Measurements from ENCODE around the gene KLRB1. TPM values are rescaled to one million over a fixed set of nuclear protein-coding genes. Genes with fewer than 3 reads are reported as not detected.

Gene KLRB1
- total and polyA plus RNA-seq, 2 of the 13 experiments (the other 11 are each of a cell fraction or from before 2014, with no cell fraction given) = not detected

- H3K4me3 ChIP-seq (replicated peaks in 1 of 3; ENCODE audit: insufficient read depth in 1 of 3, low read depth in 2 of 3, low read length in 3 of 3) = peak overlapping the region; percentile 72 to 92 (median 86)
- peaks cover 38% of the 10 kb centered on the region for H3K79me2 ChIP-seq (ENCODE audit: insufficient read depth, low read length)
- in situ Hi-C loops (cut with HindIII; ENCODE audit: extremely low pct_ligation_motif_present, low pct_unique_long_range_greater_than_20kb) (loop anchor here (5.0 kb wide), 1 partner anchor 58 kb away; no protein-coding TSS in a partner anchor), intact Hi-C loops (cut with micrococcal nuclease; ENCODE audit: unreplicated experiment) (no loop called here)
- no peaks in the 10 kb centered on the region; the same call in 1 of the 2 replicates for H4K20me1 ChIP-seq (ENCODE audit: insufficient read depth, low read length)
- DNase-seq (ENCODE audit: low spot score) (no peak), FAIRE-seq (peak; percentile 76), ATAC-seq (no peak)
- ChIA-PET CTCF (ENCODE audit: low intra/inter-chr PET ratio, low total read pairs) (no interaction called here), POLR2A (no interaction called here)
- peaks cover 0 to 8% of the 10 kb centered on the region in 2 experiments; a peak in 4 of 5 replicates for H3K36me3 ChIP-seq (replicated peaks in 1 of 2; ENCODE audit: control insufficient read depth in 1 of 2, insufficient read depth in 2 of 2, low read length in 2 of 2)
- H3K9me3 ChIP-seq (ENCODE audit: low read length) = no peaks in the 10 kb centered on the region
- WGBS (ENCODE audit: low lambda C conversion rate) = 4% methylated on average over 5 of the region's 5 CpGs
- peak overlapping the region; percentile 83 for H3K9ac ChIP-seq (ENCODE audit: insufficient read depth, low read depth, low read length)
- H3K4me1 ChIP-seq (ENCODE audit: insufficient read depth, low read length) = peaks cover 50% of the 10 kb centered on the region
- no peaks in the 10 kb centered on the region; a peak in 1 of 5 replicates for H3K27me3 ChIP-seq (ENCODE audit: control insufficient read depth in 1 of 2, insufficient read depth in 2 of 2, low read length in 2 of 2)
- H3K4me2 ChIP-seq (ENCODE audit: low read depth, low read length) = peak overlapping the region; percentile 83
- no TSS peak for BruUV-seq (replicated peaks)
- peak overlapping the region; percentile 82 for H3K27ac ChIP-seq (ENCODE audit: extremely low read length, insufficient read depth, low read length)
- no peak overlapping the region for H2AFZ ChIP-seq (ENCODE audit: low read length)
- TF ChIP-seq POLR2G (IDR thresholded peaks at IDR 0.05; ENCODE audit: low read depth, low read length) (peak; percentile 47; the same call in 1 of the 2 replicates), UBTF (CRISPR knock-in tag; IDR thresholded peaks at IDR 0.05) (0 out of 2 replicates have a peak, but pooled peaks have one; percentile 24), TEF (CRISPR knock-in tag; IDR thresholded peaks at IDR 0.05) (no peak), KLF11 (CRISPR knock-in tag; IDR thresholded peaks at IDR 0.05) (no peak), ZNF281 (CRISPR knock-in tag; IDR thresholded peaks at IDR 0.05; ENCODE audit: borderline replicate concordance) (no peak), ZNF878 (CRISPR knock-in tag; IDR thresholded peaks at IDR 0.05) (no peak), HMG20B (CRISPR knock-in tag; conservative IDR thresholded peaks at IDR 0.05) (no peak), ZNF691 (CRISPR knock-in tag; IDR thresholded peaks at IDR 0.05; ENCODE audit: borderline replicate concordance, low read depth) (no peak), ZNF232 (CRISPR knock-in tag; IDR thresholded peaks at IDR 0.05; ENCODE audit: borderline replicate concordance) (no peak), DRAP1 (CRISPR knock-in tag; IDR thresholded peaks at IDR 0.05) (peak; percentile 57; the same call in 1 of the 2 replicates), ZNF687 (CRISPR knock-in tag; IDR thresholded peaks at IDR 0.05) (no peak)
Observed at GRCh38 chr12:9649532-9649940, 41.8 kb upstream of the KLRB1 start.

Data from HepG2 (cell line).